Prostate gland (tissue), 2 donors: ENCODE measurements around the gene C10orf143. TPM values are rescaled to one million over a fixed set of nuclear protein-coding genes. Genes with fewer than 3 reads are reported as not detected.

Source experiments
- DNase-seq: peaks from one replicate; pipeline ENCODE4 v3.0.0-alpha.2; 2019; ENCODE audit warnings: low spot score
- H3K27ac ChIP-seq, 2 donors: fragments of 200-600 bp; sonication (generic); 2 replicates each; pipeline ENCODE4 v1.5.1; 2017 to 2019
- H3K27me3 ChIP-seq: fragments of 200-600 bp; sonication (generic); replicated peaks from 2 replicates; pipeline ENCODE4 v1.5.1; 2019; ENCODE audit not compliant: insufficient read depth
- H3K36me3 ChIP-seq, 2 donors: fragments of 200-600 bp; sonication (generic); 1 replicate in 1 of 2; 2 replicates in 1 of 2; pipeline versions ENCODE4 v1.5.1 to v1.8.1; 2017 to 2019
- H3K4me1 ChIP-seq: fragments of 200-600 bp; sonication (generic); replicated peaks from 2 replicates; pipeline ENCODE4 v1.5.1; 2019
- H3K4me3 ChIP-seq, 2 donors: fragments of 200-600 bp; sonication (generic); 2 replicates each; pipeline ENCODE4 v1.5.1; 2017 to 2019
- H3K9me3 ChIP-seq: fragments of 200-600 bp; sonication (generic); 2 replicates; pipeline ENCODE4 v1.5.1; 2017
- POLR2A ChIP-seq: fragments of 450-650 bp; IDR thresholded peaks from one replicate; pipeline ENCODE4 v1.6.1; 2016; ENCODE audit warnings: antibody characterized with exemption, mild to moderate bottlenecking
- POLR2AphosphoS5 ChIP-seq: sonication (generic); formaldehyde crosslinking; IDR thresholded peaks from one replicate; pipeline ENCODE4 v1.6.1; 2017; ENCODE audit warnings: antibody characterized with exemption
- WGBS: methylation state at CpG from one replicate; pipeline ENCODE4 v1.1.5; 2018; 5-methylcytosine and 5-hydroxymethylcytosine counted together
- intact Hi-C: fragments of 100-400 bp; cut with DNase I; formaldehyde crosslinking; loops from one replicate; pipeline ENCODE4 v1.14.2; 2022
- total RNA-seq, 2 donors: library from RNA; depleted of rRNA; stranded (reverse); fragments of >200 nt; gene quantifications; one replicate each; pipeline ENCODE4 v1.1.0, GENCODE V29; 2016
- TF ChIP-seq, protein P1 (sequence below), 4 experiments: fragments of 200-600 bp in 2 of 4; fragments of 450-650 bp in 2 of 4; sonication (generic) in 2 of 4; IDR thresholded peaks; 1 replicate in 3 of 4; 2 replicates in 1 of 4; pipeline ENCODE4 v1.5.1; 2016 to 2019; ENCODE audit warnings: antibody characterized with exemption in 4 of 4, mild to moderate bottlenecking in 2 of 4, moderate library complexity in 2 of 4

The C10orf143 gene
- 1 to 10 TPM; 5.1 to 5.6 TPM for total RNA-seq

DNA sequence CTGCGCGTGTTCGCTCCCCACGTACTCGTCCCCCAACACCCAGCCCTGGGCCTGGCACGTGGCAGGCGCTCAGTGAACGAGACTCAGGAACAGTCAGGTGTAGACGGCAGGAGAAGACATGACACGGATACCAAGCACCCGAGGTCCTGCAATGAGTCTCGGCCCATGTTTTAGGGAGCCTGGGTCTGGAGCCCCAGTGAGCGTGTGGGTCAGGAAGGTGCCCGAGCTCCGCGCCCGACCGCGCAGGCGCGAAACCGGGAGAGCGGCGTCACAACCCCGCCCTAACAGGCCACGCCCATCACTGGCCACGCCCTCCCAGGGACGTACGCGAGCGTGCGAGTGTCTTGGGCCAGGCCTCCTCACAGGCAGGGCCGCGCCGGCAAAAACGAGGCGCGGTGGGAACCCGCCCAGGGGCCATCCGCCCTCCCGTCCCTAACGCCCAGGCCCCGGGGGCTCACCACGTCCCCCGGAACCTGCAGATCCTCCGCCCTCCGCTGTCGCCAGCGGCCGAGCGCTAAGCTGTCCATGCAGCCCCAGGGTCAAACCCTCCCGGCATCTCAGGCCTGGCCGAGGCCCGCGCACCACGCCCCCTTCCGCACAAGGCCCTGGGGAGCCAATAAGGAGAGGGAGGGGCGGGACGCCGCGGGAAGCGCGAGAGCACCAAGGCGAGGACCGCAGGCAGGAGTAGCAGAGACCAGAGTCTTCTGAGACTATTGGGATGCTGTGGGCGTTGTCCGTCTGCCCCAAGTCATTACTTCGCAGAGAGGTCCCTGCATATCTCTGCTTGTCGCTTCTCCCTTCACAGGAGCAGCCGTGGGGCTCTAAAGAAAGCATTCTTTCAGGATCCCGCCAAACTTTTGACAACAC, at the start of gene C10orf143:
Gene C10orf143 (minus strand): TSS at position 585 of the 867 bp plus-strand sequence. CDS start 58 bp downstream, at position 527.
- no peaks in the 10 kb centered on the region for H3K9me3 ChIP-seq
- peaks cover 5% of the 10 kb centered on the region for H3K4me1 ChIP-seq
- under 1% methylated on average over 55 of the region's 71 CpGs for WGBS
- no peaks in the 10 kb centered on the region for H3K27me3 ChIP-seq
- peak within 1 kb of the TSS; percentile 93 to 95 for H3K27ac ChIP-seq
- TF ChIP-seq POLR2AphosphoS5 (peak; percentile 78), POLR2A (peak; percentile 70)
- TF ChIP-seq, protein P1, sequence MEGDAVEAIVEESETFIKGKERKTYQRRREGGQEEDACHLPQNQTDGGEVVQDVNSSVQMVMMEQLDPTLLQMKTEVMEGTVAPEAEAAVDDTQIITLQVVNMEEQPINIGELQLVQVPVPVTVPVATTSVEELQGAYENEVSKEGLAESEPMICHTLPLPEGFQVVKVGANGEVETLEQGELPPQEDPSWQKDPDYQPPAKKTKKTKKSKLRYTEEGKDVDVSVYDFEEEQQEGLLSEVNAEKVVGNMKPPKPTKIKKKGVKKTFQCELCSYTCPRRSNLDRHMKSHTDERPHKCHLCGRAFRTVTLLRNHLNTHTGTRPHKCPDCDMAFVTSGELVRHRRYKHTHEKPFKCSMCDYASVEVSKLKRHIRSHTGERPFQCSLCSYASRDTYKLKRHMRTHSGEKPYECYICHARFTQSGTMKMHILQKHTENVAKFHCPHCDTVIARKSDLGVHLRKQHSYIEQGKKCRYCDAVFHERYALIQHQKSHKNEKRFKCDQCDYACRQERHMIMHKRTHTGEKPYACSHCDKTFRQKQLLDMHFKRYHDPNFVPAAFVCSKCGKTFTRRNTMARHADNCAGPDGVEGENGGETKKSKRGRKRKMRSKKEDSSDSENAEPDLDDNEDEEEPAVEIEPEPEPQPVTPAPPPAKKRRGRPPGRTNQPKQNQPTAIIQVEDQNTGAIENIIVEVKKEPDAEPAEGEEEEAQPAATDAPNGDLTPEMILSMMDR (IDR thresholded peaks at IDR 0.05) = no peak
- intact Hi-C loops = loop anchor here (2.0 kb wide), 1 partner anchor 26 kb away; the partner anchor contains the start of gene GLRX3
- H3K36me3 ChIP-seq = no peaks in the 10 kb centered on the region
- peak within 1 kb of the TSS; percentile 54 to 85 for H3K4me3 ChIP-seq
- peak; percentile 97 for DNase-seq

DNA sequence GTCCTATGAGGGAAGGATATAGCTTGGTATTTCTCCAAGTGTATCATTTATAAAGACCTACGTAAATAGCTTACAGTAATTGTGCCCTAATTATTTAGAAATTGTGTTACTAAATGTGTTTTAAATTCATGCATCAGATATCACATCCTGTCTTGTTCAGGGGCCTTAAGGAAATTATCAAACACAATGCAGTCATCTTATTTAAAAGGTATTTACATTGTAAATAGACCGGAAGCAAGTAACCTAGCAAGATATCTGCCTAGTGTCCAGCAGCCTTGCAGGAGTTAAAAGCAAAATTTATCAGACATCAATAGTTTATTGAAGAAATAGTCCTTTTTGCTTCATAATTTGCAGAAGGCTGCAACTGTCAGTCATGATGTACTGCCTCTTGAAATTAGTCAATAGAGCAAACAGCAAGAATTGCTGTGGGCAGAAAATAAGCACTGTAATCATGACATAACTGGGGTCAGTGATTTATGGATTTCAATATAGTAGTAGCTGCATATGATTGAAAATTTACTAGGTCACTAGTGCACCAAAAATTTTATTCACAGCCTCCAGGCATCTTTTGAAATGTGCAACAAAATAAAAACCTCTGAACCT, 48.7 kb upstream of the C10orf143 start:
- H3K9me3 ChIP-seq = no peaks in the 10 kb centered on the region
- TF ChIP-seq POLR2AphosphoS5 = no peak
- no peak for TF ChIP-seq POLR2A
- TF ChIP-seq, protein P1 (IDR thresholded peaks at IDR 0.05) = no peak
- no peak for DNase-seq
- H3K4me1 ChIP-seq = no peaks in the 10 kb centered on the region
- H3K4me3 ChIP-seq = no peak overlapping the region
- WGBS = 78% methylated on average over 2 of the region's 2 CpGs
- intact Hi-C loops = no loop called here
- H3K36me3 ChIP-seq = no peaks in the 10 kb centered on the region
- H3K27me3 ChIP-seq = no peaks in the 10 kb centered on the region
- H3K27ac ChIP-seq = no peak overlapping the region

DNA sequence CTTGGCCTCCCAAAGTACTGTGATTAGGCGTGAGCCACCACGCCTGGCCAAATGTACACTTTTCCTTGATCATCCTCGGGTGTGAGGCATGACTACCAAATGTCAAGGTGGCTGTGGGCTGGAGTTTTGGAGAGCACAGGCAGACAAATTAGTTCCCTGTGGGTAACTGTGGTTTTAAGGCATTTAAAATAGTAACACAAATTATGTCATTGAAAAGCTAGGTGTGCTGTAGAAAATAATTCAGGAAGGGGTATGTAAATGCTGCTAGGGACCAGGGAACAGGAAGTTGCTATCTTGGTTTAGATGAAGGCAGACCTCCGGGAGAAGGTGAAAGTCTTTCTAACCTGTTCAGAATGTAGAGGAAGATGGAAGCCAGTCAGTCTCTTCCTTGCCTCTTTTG, 35.4 kb upstream of the C10orf143 start:
- no peak overlapping the region for H3K4me3 ChIP-seq
- no peaks in the 10 kb centered on the region for H3K36me3 ChIP-seq
- TF ChIP-seq, protein P1 (IDR thresholded peaks at IDR 0.05) = no peak
- TF ChIP-seq POLR2A (no peak), POLR2AphosphoS5 (no peak)
- no peak for DNase-seq
- intact Hi-C loops = no loop called here
- H3K9me3 ChIP-seq = no peaks in the 10 kb centered on the region
- no peaks in the 10 kb centered on the region for H3K4me1 ChIP-seq
- no peak overlapping the region for H3K27ac ChIP-seq
- H3K27me3 ChIP-seq = no peaks in the 10 kb centered on the region
- 89% methylated on average over 4 of the region's 4 CpGs for WGBS

DNA sequence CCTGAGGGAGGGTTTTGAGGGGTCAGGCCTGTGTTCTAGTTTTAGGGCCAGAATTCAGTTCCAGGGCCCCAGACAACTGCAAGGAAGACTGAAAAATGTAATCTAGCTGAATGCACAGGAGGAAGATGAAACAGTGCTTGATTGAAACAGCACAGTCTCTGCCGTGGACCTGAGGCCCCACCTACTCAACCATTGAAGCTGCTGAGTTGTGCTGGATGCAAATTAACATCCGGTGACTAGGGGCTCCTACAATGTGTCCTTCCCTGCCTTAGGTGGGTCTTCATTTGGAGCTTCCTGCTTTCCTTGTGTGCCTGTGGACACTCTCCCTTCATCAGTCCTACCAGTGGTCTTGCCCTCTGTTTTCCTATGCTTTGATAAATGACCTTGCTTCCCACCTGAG, 31.2 kb upstream of the C10orf143 start:
- no peak for DNase-seq
- H3K36me3 ChIP-seq = no peaks in the 10 kb centered on the region
- no peak for TF ChIP-seq POLR2AphosphoS5
- TF ChIP-seq, protein P1 (IDR thresholded peaks at IDR 0.05) = no peak
- TF ChIP-seq POLR2A = no peak
- WGBS = 42% methylated on average over 2 of the region's 2 CpGs
- H3K4me1 ChIP-seq = peaks cover 8% of the 10 kb centered on the region
- H3K27me3 ChIP-seq = no peaks in the 10 kb centered on the region
- no peak overlapping the region for H3K4me3 ChIP-seq
- no peak overlapping the region for H3K27ac ChIP-seq
- no peaks in the 10 kb centered on the region for H3K9me3 ChIP-seq
- intact Hi-C loops = no loop called here
